Mammary epithelial cell (primary cell): ENCODE data around the gene PASK.

Experiments
- CTCF ChIP-seq, 2 donors: IDR thresholded peaks in 1 of 2; conservative IDR thresholded peaks in 1 of 2; 2 replicates each; pipeline ENCODE4 v1.5.1; 2011 to 2012; ENCODE audit warnings: inconsistent platforms in 2 of 2, low read length in 2 of 2, mild to moderate bottlenecking in 2 of 2, control low read depth in 1 of 2, low read depth in 1 of 2; ENCODE audit not compliant: insufficient read depth in 1 of 2; ENCODE audit errors: extremely low read depth in 1 of 2
- EZH2 ChIP-seq: IDR thresholded peaks from 2 replicates; pipeline ENCODE4 v1.6.1; 2012; ENCODE audit warnings: low read length, inconsistent platforms, borderline replicate concordance

- TF ChIP-seq CTCF (conservative IDR thresholded peaks at IDR 0.05 in 1 of 2, IDR thresholded peaks at IDR 0.05 in 1 of 2; ENCODE audit: extremely low read depth in 1 of 2, insufficient read depth in 1 of 2, low read depth in 1 of 2, low read length in 2 of 2) (no peak), EZH2 (no peak)
Observed at GRCh38 chr2:241062389-241063092, 86.7 kb downstream of the PASK start.
